PC-3 (cell line): ENCODE measurements around the gene BDKRB2. TPM values are rescaled to one million over a fixed set of nuclear protein-coding genes. Genes with fewer than 3 reads are reported as not detected.

ENCODE experiments used
- ATAC-seq: fragments of 200-7000 bp; cut with Tn5 transposase; 2 replicates; pipeline ENCODE4 v1.9.1; 2020; ENCODE audit warnings: mild to moderate bottlenecking, moderate library complexity
- BruUV-seq: library from RNA; stranded (reverse); fragments of 400-500 nt; replicated peaks from 2 replicates; lab custom pipeline; 2021; lab: Mats Ljungman, UMichigan
- CTCF ChIA-PET: fragments of 300-600 bp; sonication (Branson Sonifier 250); formaldehyde crosslinking; loops from one replicate; lab custom pipeline; 2022; ENCODE audit warnings: antibody characterized with exemption; lab: Charles Lee
- POLR2A ChIA-PET: fragments of 300-600 bp; sonication (Branson Sonifier 250); formaldehyde crosslinking; loops from one replicate; lab custom pipeline; 2022; ENCODE audit warnings: antibody characterized with exemption; ENCODE audit not compliant: unreplicated experiment; lab: Charles Lee
- DNase-seq: peaks from one replicate; pipeline ENCODE4 v3.0.0-alpha.2; 2015
- H2AFZ ChIP-seq: fragments of 300-600 bp; sonication (generic); 2 replicates; pipeline ENCODE4 v1.6.0; 2016; ENCODE audit warnings: antibody characterized with exemption, low read length
- H3F3A ChIP-seq: fragments of 300-600 bp; sonication (generic); one replicate; pipeline ENCODE4 v1.6.0; 2017; ENCODE audit warnings: antibody characterized with exemption, low read length, control low read depth, mild to moderate bottlenecking; ENCODE audit not compliant: unreplicated experiment
- H3K27ac ChIP-seq: fragments of 300-600 bp; sonication (generic); 2 replicates; pipeline ENCODE4 v1.5.1; 2016; ENCODE audit warnings: mild to moderate bottlenecking, low read length
- H3K27me3 ChIP-seq: fragments of 300-600 bp; sonication (generic); 2 replicates; pipeline ENCODE4 v1.6.1; 2016; ENCODE audit warnings: low read length, mixed read lengths
- H3K36me3 ChIP-seq: fragments of 300-600 bp; sonication (generic); 2 replicates; pipeline ENCODE4 v1.6.1; 2016; ENCODE audit warnings: low read depth, mixed run types, low read length, mixed read lengths
- H3K4me1 ChIP-seq: fragments of 300-600 bp; sonication (generic); 2 replicates; pipeline ENCODE4 v1.5.1; 2016; ENCODE audit warnings: low read length; ENCODE audit not compliant: insufficient read depth
- H3K4me2 ChIP-seq: fragments of 300-600 bp; sonication (generic); 2 replicates; pipeline ENCODE4 v1.6.0; 2016; ENCODE audit warnings: low read length
- H3K4me3 ChIP-seq: fragments of 300-600 bp; sonication (generic); 2 replicates; pipeline ENCODE4 v1.5.1; 2016; ENCODE audit warnings: mild to moderate bottlenecking, low read length, mixed read lengths
- H3K79me2 ChIP-seq: fragments of 300-600 bp; sonication (generic); 2 replicates; pipeline ENCODE4 v1.6.1; 2017; ENCODE audit warnings: low read length, mixed read lengths
- H3K9ac ChIP-seq: fragments of 300-600 bp; sonication (generic); 2 replicates; pipeline ENCODE4 v1.6.0; 2016; ENCODE audit warnings: mild to moderate bottlenecking, low read length
- H3K9me2 ChIP-seq: fragments of 300-600 bp; sonication (generic); replicated peaks from 2 replicates; pipeline ENCODE4 v1.6.1; 2016; ENCODE audit warnings: mixed run types, low read length, mixed read lengths
- H3K9me3 ChIP-seq: fragments of 300-600 bp; sonication (generic); 2 replicates; pipeline ENCODE4 v1.6.1; 2016; ENCODE audit warnings: low read length, mixed read lengths
- H4K20me1 ChIP-seq: fragments of 300-600 bp; sonication (generic); 2 replicates; pipeline ENCODE4 v1.6.1; 2016; ENCODE audit warnings: low read length, mixed read lengths
- CTCF ChIP-seq: fragments of 300-600 bp; sonication (generic); conservative IDR thresholded peaks from 2 replicates; pipeline ENCODE4 v1.5.1; 2017; ENCODE audit warnings: antibody characterized with exemption, low read depth, mild to moderate bottlenecking, low read length
- EZH2 ChIP-seq: fragments of 300-600 bp; sonication (generic); IDR thresholded peaks from one replicate; pipeline ENCODE4 v1.6.1; 2017; ENCODE audit warnings: antibody characterized with exemption, mild to moderate bottlenecking, low read length; ENCODE audit not compliant: unreplicated experiment
- EZH2phosphoT487 ChIP-seq: fragments of 300-600 bp; sonication (generic); IDR thresholded peaks from 2 replicates; pipeline ENCODE4 v1.6.1; 2018; ENCODE audit warnings: mild to moderate bottlenecking, antibody characterized with exemption, low read length, borderline replicate concordance
- intact Hi-C: fragments of 100-400 bp; cut with micrococcal nuclease; formaldehyde crosslinking; loops from 2 replicates; pipeline ENCODE4 v1.9.0; 2023
- total RNA-seq: library from RNA; depleted of rRNA; stranded (reverse); fragments of >200 nt; gene quantifications from 2 replicates; pipeline ENCODE4 v1.2.3, GENCODE V29; 2014

The BDKRB2 gene
- total RNA-seq, 1 experiment from 2014 or later: 0.07 TPM

- DNase-seq: no peak
- no peak overlapping the region for H3K4me3 ChIP-seq
- ChIA-PET CTCF (no interaction called here), POLR2A (no interaction called here)
- H3K4me1 ChIP-seq: no peaks in the 10 kb centered on the region
- ATAC-seq: no peak
- no peaks in the 10 kb centered on the region for H3K36me3 ChIP-seq
- no peaks in the 10 kb centered on the region for H3K9me3 ChIP-seq
- intact Hi-C loops: no loop called here
- H3K27me3 ChIP-seq: peaks cover 30% of the 10 kb centered on the region
- no TSS peak for BruUV-seq
- no peaks in the 10 kb centered on the region for H3K79me2 ChIP-seq
- no peaks in the 10 kb centered on the region for H3F3A ChIP-seq
- H3K27ac ChIP-seq: no peak overlapping the region
- H3K4me2 ChIP-seq: no peak overlapping the region
- no peaks in the 10 kb centered on the region for H3K9me2 ChIP-seq
- no peak overlapping the region for H3K9ac ChIP-seq
- H4K20me1 ChIP-seq: no peaks in the 10 kb centered on the region
- TF ChIP-seq EZH2phosphoT487 (no peak), EZH2 (no peak), CTCF (no peak)
- H2AFZ ChIP-seq: no peak overlapping the region
Observed at GRCh38 chr14:96217376-96217913, 12.8 kb downstream of the BDKRB2 start.

- Histone ChIP-seq H3K27ac (no peak overlapping the region), H2AFZ (no peak overlapping the region), H3K4me1 (no peaks in the 10 kb centered on the region), H3K27me3 (peaks cover 15% of the 10 kb centered on the region), H3F3A (no peaks in the 10 kb centered on the region), H3K79me2 (no peaks in the 10 kb centered on the region), H4K20me1 (no peaks in the 10 kb centered on the region), H3K4me3 (no peak overlapping the region), H3K9me3 (no peaks in the 10 kb centered on the region), H3K9me2 (no peaks in the 10 kb centered on the region), H3K4me2 (no peak overlapping the region), H3K9ac (no peak overlapping the region), H3K36me3 (no peaks in the 10 kb centered on the region)
- DNase-seq: no peak
- intact Hi-C loops: no loop called here
- ChIA-PET POLR2A (no interaction called here), CTCF (no interaction called here)
- TF ChIP-seq EZH2 (no peak), EZH2phosphoT487 (no peak), CTCF (no peak)
- ATAC-seq: no peak
- no TSS peak for BruUV-seq
Observed at GRCh38 chr14:96221109-96221650, 16.5 kb downstream of the BDKRB2 start.

GRCh38 chr14:96221841-96222240 is 17.2 kb downstream of the BDKRB2 start:
- Histone ChIP-seq H3K9ac (no peak overlapping the region), H3K9me3 (no peaks in the 10 kb centered on the region), H3K79me2 (no peaks in the 10 kb centered on the region), H3K36me3 (no peaks in the 10 kb centered on the region), H4K20me1 (no peaks in the 10 kb centered on the region), H2AFZ (no peak overlapping the region), H3K4me2 (no peak overlapping the region), H3F3A (no peaks in the 10 kb centered on the region), H3K4me1 (no peaks in the 10 kb centered on the region), H3K9me2 (no peaks in the 10 kb centered on the region), H3K27me3 (peaks cover 15% of the 10 kb centered on the region), H3K27ac (no peak overlapping the region), H3K4me3 (no peak overlapping the region)
- POLR2A ChIA-PET: no interaction called here
- ATAC-seq: no peak
- CTCF ChIA-PET: no interaction called here
- BruUV-seq: no TSS peak
- intact Hi-C loops: no loop called here
- TF ChIP-seq EZH2phosphoT487 (no peak), EZH2 (no peak), CTCF (no peak)
- DNase-seq: no peak
